A673 (cell line): ENCODE data around the gene L2HGDH.

Source experiments
- EZH2 ChIP-seq: fragments of 200-600 bp; sonication (generic); IDR thresholded peaks from 2 replicates; pipeline ENCODE4 v1.6.1; 2017; ENCODE audit warnings: borderline replicate concordance, low read depth, mild to moderate bottlenecking, mixed read lengths, antibody characterized with exemption, low read length; ENCODE audit not compliant: poor library complexity, severe bottlenecking
- TF ChIP-seq, protein P1 (sequence below): fragments of 300-800, 200-600 bp; sonication (generic); conservative IDR thresholded peaks from 2 replicates; pipeline ENCODE4 v1.5.1; 2017; ENCODE audit warnings: low read depth, mild to moderate bottlenecking, antibody characterized with exemption, low read length, moderate library complexity, mixed read lengths

DNA sequence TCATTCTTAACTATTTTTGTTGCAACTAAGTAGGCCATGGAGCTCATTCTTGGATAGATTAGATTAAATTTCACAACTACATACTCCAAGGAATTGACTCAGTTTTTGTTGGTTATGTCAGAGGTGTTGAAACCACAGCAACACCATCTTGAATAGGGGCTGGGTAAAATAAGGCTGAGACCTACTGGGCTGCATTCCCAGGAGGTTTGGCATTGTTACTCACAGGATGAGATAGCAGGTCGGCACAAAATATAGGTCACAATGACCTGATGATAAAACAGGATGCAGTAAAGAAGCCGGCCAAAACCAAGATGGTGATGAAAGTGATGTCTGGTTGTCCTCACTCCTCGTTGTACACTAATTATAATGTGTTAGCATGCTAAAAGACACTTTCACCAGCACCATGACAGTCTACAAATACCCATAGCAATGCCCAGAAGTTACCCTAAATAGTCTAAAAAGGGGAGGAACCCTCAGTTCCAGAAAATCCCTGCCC lies 21.0 kb upstream of the L2HGDH start:
- TF ChIP-seq, protein P1, sequence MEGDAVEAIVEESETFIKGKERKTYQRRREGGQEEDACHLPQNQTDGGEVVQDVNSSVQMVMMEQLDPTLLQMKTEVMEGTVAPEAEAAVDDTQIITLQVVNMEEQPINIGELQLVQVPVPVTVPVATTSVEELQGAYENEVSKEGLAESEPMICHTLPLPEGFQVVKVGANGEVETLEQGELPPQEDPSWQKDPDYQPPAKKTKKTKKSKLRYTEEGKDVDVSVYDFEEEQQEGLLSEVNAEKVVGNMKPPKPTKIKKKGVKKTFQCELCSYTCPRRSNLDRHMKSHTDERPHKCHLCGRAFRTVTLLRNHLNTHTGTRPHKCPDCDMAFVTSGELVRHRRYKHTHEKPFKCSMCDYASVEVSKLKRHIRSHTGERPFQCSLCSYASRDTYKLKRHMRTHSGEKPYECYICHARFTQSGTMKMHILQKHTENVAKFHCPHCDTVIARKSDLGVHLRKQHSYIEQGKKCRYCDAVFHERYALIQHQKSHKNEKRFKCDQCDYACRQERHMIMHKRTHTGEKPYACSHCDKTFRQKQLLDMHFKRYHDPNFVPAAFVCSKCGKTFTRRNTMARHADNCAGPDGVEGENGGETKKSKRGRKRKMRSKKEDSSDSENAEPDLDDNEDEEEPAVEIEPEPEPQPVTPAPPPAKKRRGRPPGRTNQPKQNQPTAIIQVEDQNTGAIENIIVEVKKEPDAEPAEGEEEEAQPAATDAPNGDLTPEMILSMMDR = no peak
- no peak for TF ChIP-seq EZH2
